ENCODE data around the gene CCDC138.

CCDC138 gene

GRCh38 chr2:108829578-108830310, 43.2 kb downstream of the CCDC138 start:
- peaks cover 6% of the 10 kb centered on the region for H3K36me3 ChIP-seq (ENCODE audit: control insufficient read depth, insufficient read depth, low read length)
- WGBS, 2 experiments (ENCODE audit: insufficient coverage in 2 of 2): 88 to 96% methylated on average over 2 of the region's 4 CpGs
- H3K27ac ChIP-seq (ENCODE audit: low read depth, low read length, severe bottlenecking): no peak overlapping the region
- no peaks in the 10 kb centered on the region for H3K9me3 ChIP-seq (ENCODE audit: control insufficient read depth, low read length)
- no peak overlapping the region for H3K4me3 ChIP-seq (ENCODE audit: extremely low read depth, insufficient read depth, low read length, poor library complexity, severe bottlenecking)
- H3K4me1 ChIP-seq (ENCODE audit: control insufficient read depth, insufficient read depth, low read length, poor library complexity, severe bottlenecking): peaks cover 5% of the 10 kb centered on the region

GRCh38 chr2:108833219-108833618, 46.6 kb downstream of the CCDC138 start:
- Histone ChIP-seq H3K4me3 (ENCODE audit: extremely low read depth, insufficient read depth, low read length, poor library complexity, severe bottlenecking) (no peak overlapping the region), H3K4me1 (ENCODE audit: control insufficient read depth, insufficient read depth, low read length, poor library complexity, severe bottlenecking) (peaks cover 5% of the 10 kb centered on the region), H3K9me3 (ENCODE audit: control insufficient read depth, low read length) (peaks cover 4% of the 10 kb centered on the region), H3K36me3 (ENCODE audit: control insufficient read depth, insufficient read depth, low read length) (peaks cover 9% of the 10 kb centered on the region), H3K27ac (ENCODE audit: low read depth, low read length, severe bottlenecking) (no peak overlapping the region)

- 92 to 100% methylated on average over 2 to 3 of the region's 3 CpGs for WGBS, 2 experiments (ENCODE audit: insufficient coverage in 2 of 2)
- Histone ChIP-seq H3K27ac (ENCODE audit: low read depth, low read length, severe bottlenecking) (no peak overlapping the region), H3K4me1 (ENCODE audit: control insufficient read depth, insufficient read depth, low read length, poor library complexity, severe bottlenecking) (peaks cover 5% of the 10 kb centered on the region), H3K4me3 (ENCODE audit: extremely low read depth, insufficient read depth, low read length, poor library complexity, severe bottlenecking) (no peak overlapping the region), H3K9me3 (ENCODE audit: control insufficient read depth, low read length) (peaks cover 4% of the 10 kb centered on the region), H3K36me3 (ENCODE audit: control insufficient read depth, insufficient read depth, low read length) (peaks cover 9% of the 10 kb centered on the region)
These were observed 48.0 kb downstream of the CCDC138 start for GRCh38 chr2:108834620-108835019.

- no peak overlapping the region for H3K27ac ChIP-seq (ENCODE audit: low read depth, low read length, severe bottlenecking)
- no peak overlapping the region for H3K4me3 ChIP-seq (ENCODE audit: extremely low read depth, insufficient read depth, low read length, poor library complexity, severe bottlenecking)
- WGBS, 2 experiments (ENCODE audit: insufficient coverage in 2 of 2): no CpG with 5 or more reads among the region's 1 CpG
- peaks cover 5% of the 10 kb centered on the region for H3K4me1 ChIP-seq (ENCODE audit: control insufficient read depth, insufficient read depth, low read length, poor library complexity, severe bottlenecking)
- peaks cover 4% of the 10 kb centered on the region for H3K9me3 ChIP-seq (ENCODE audit: control insufficient read depth, low read length)
- peaks cover 9% of the 10 kb centered on the region for H3K36me3 ChIP-seq (ENCODE audit: control insufficient read depth, insufficient read depth, low read length)
These were observed 48.5 kb downstream of the CCDC138 start for GRCh38 chr2:108835040-108835439.

GRCh38 chr2:108837198-108837597, 50.6 kb downstream of the CCDC138 start:
- Histone ChIP-seq H3K36me3 (ENCODE audit: control insufficient read depth, insufficient read depth, low read length) (peaks cover 18% of the 10 kb centered on the region), H3K4me3 (ENCODE audit: extremely low read depth, insufficient read depth, low read length, poor library complexity, severe bottlenecking) (no peak overlapping the region), H3K27ac (ENCODE audit: low read depth, low read length, severe bottlenecking) (no peak overlapping the region), H3K9me3 (ENCODE audit: control insufficient read depth, low read length) (peaks cover 4% of the 10 kb centered on the region), H3K4me1 (ENCODE audit: control insufficient read depth, insufficient read depth, low read length, poor library complexity, severe bottlenecking) (peaks cover 5% of the 10 kb centered on the region)
- 100% methylated on average over 1 of the region's 7 CpGs; no CpG with 5 or more reads in 1 of the 2 experiments for WGBS, 2 experiments (ENCODE audit: insufficient coverage in 2 of 2)

DNA sequence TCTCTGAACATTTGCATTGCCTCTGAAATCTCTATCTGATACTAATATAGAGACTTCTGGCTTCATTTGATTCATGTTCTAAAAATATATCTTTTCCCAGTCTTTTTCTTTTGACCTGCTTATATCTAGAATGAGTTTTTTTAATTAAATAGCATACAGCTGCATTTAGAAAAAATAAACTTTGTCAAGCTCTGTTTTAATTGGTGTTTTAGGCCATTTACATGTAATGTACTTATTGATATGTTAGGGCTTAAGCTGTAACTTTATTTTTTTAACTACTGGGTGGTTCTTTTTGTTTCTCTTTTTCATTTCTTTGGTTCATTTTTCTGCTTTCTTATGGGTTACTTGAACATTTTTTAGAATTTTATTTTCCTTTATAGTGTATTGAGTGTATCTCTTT, 54.9 kb downstream of the CCDC138 start:
- Histone ChIP-seq H3K27ac (ENCODE audit: low read depth, low read length, severe bottlenecking) (no peak overlapping the region), H3K9me3 (ENCODE audit: control insufficient read depth, low read length) (peaks cover 4% of the 10 kb centered on the region), H3K4me1 (ENCODE audit: control insufficient read depth, insufficient read depth, low read length, poor library complexity, severe bottlenecking) (no peaks in the 10 kb centered on the region), H3K36me3 (ENCODE audit: control insufficient read depth, insufficient read depth, low read length) (peaks cover 17% of the 10 kb centered on the region), H3K4me3 (ENCODE audit: extremely low read depth, insufficient read depth, low read length, poor library complexity, severe bottlenecking) (no peak overlapping the region)

DNA sequence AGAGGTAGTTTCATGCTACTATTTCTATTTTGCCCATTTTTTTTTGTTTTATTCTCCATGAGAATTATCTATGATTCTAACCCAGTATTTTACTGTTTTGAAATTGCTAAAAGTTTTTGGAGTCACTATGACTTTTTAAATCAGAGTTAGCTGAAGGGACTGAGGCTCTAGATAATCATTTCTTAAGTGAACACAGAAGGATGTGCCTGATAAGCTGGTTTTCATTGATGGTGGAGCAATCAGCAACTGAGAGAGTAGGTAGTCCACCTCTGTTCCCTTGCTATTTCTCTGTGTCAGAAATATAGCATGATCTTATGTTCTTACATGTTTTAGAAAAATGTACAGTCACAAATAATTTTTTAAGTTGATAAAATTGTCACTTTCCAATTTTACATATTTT, 59.4 kb downstream of the CCDC138 start:
- Histone ChIP-seq H3K9me3 (ENCODE audit: control insufficient read depth, low read length) (no peaks in the 10 kb centered on the region), H3K4me1 (ENCODE audit: control insufficient read depth, insufficient read depth, low read length, poor library complexity, severe bottlenecking) (no peaks in the 10 kb centered on the region), H3K36me3 (ENCODE audit: control insufficient read depth, insufficient read depth, low read length) (peaks cover 23% of the 10 kb centered on the region), H3K27ac (ENCODE audit: low read depth, low read length, severe bottlenecking) (no peak overlapping the region), H3K4me3 (ENCODE audit: extremely low read depth, insufficient read depth, low read length, poor library complexity, severe bottlenecking) (no peak overlapping the region)

DNA sequence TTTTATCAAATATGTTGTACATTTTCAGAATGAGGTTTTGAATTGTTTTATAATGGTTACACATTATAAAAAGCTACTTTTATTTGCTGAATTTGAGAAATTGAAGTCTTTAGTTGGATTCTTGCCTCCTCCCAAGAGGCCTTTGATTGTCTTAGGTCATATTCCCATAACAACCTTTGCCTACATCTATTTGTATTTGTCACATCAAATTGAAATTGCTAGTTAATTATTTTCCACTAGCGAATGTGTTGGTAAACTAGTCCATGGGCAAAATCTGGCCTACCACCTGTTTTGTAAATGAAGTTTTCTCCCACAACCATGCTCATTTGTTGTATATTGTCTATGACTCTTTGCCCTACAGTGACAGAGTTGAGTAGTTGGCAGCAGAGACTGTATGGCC, 60.4 kb downstream of the CCDC138 start:
- WGBS, 2 experiments (ENCODE audit: insufficient coverage in 2 of 2): no CpG with 5 or more reads among the region's 1 CpG

DNA sequence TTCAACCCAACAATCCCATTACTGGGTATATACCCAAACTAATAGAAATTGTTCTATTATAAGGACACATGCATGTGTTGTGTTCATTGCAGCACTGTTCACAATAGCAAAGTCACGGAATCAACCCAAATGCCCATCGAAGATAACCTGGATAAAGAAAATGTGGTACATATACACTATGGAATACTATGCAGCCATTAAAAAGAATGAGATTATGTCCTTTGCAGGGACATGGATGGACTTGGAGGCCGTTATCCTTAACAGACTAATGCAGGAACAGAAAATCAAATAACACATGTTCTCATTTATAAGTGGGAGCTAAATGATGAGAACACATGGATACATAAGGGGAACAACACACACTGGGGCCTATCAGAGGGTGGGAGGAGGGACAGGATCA, 65.8 kb downstream of the CCDC138 start:
- H3K4me3 ChIP-seq (ENCODE audit: extremely low read depth, insufficient read depth, low read length, poor library complexity, severe bottlenecking): no peak overlapping the region
- no peaks in the 10 kb centered on the region for H3K9me3 ChIP-seq (ENCODE audit: control insufficient read depth, low read length)
- 100% methylated on average over 2 of the region's 3 CpGs; no CpG with 5 or more reads in 1 of the 2 experiments for WGBS, 2 experiments (ENCODE audit: insufficient coverage in 2 of 2)
- H3K27ac ChIP-seq (ENCODE audit: low read depth, low read length, severe bottlenecking): no peak overlapping the region
- H3K4me1 ChIP-seq (ENCODE audit: control insufficient read depth, insufficient read depth, low read length, poor library complexity, severe bottlenecking): no peaks in the 10 kb centered on the region
- peaks cover 34% of the 10 kb centered on the region for H3K36me3 ChIP-seq (ENCODE audit: control insufficient read depth, insufficient read depth, low read length)

More for the DNA sequence above, 60.4 kb downstream of the CCDC138 start:
- Histone ChIP-seq H3K4me1 (ENCODE audit: control insufficient read depth, insufficient read depth, low read length, poor library complexity, severe bottlenecking) (no peaks in the 10 kb centered on the region), H3K36me3 (ENCODE audit: control insufficient read depth, insufficient read depth, low read length) (peaks cover 29% of the 10 kb centered on the region), H3K4me3 (ENCODE audit: extremely low read depth, insufficient read depth, low read length, poor library complexity, severe bottlenecking) (no peak overlapping the region), H3K27ac (ENCODE audit: low read depth, low read length, severe bottlenecking) (no peak overlapping the region), H3K9me3 (ENCODE audit: control insufficient read depth, low read length) (no peaks in the 10 kb centered on the region)

- Histone ChIP-seq H3K36me3 (ENCODE audit: control insufficient read depth, insufficient read depth, low read length) (peaks cover 38% of the 10 kb centered on the region), H3K27ac (ENCODE audit: low read depth, low read length, severe bottlenecking) (no peak overlapping the region), H3K4me3 (ENCODE audit: extremely low read depth, insufficient read depth, low read length, poor library complexity, severe bottlenecking) (no peak overlapping the region), H3K9me3 (ENCODE audit: control insufficient read depth, low read length) (no peaks in the 10 kb centered on the region), H3K4me1 (ENCODE audit: control insufficient read depth, insufficient read depth, low read length, poor library complexity, severe bottlenecking) (no peaks in the 10 kb centered on the region)
- no CpG with 5 or more reads among the region's 2 CpGs for whole genome bisulfite sequencing, 2 experiments (ENCODE audit: insufficient coverage in 2 of 2)
These were observed 66.8 kb downstream of the CCDC138 start for GRCh38 chr2:108853421-108853820.

DNA sequence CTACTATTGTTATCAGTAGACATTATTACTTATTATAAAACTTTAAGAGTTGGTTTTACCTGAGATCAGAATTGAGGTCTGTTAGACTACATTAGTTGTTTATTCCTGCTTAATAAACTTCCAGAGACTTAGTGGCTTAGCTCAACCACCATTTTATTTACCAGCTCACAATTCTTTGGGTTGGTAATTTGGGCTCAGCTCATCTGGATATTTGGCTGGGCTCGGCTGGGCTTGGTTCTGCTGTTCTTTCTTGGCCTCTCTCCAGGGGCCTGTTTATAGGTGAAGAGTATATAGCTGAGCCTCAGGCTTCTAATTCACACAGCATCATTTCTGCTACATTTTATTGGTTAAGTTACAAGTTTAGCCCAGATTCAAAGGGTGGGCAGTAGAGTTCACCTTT, 67.9 kb downstream of the CCDC138 start:
- no peaks in the 10 kb centered on the region for H3K4me1 ChIP-seq (ENCODE audit: control insufficient read depth, insufficient read depth, low read length, poor library complexity, severe bottlenecking)
- no peak overlapping the region for H3K4me3 ChIP-seq (ENCODE audit: extremely low read depth, insufficient read depth, low read length, poor library complexity, severe bottlenecking)
- no CpG with 5 or more reads among the region's 1 CpG for WGBS, 2 experiments (ENCODE audit: insufficient coverage in 2 of 2)
- H3K9me3 ChIP-seq (ENCODE audit: control insufficient read depth, low read length): no peaks in the 10 kb centered on the region
- peaks cover 34% of the 10 kb centered on the region for H3K36me3 ChIP-seq (ENCODE audit: control insufficient read depth, insufficient read depth, low read length)
- no peak overlapping the region for H3K27ac ChIP-seq (ENCODE audit: low read depth, low read length, severe bottlenecking)
